K562 (cell line): ENCODE measurements around the gene AP1M1. TPM values are rescaled to one million over a fixed set of nuclear protein-coding genes. Genes with fewer than 3 reads are reported as not detected.

Source experiments
- ATAC-seq: fragments of 200-7000 bp; cut with Tn5 transposase; 3 replicates; pipeline ENCODE4 v1.9.1; 2020; ENCODE audit warnings: moderate library complexity
- BruUV-seq: library from RNA; stranded (reverse); fragments of 400-500 nt; replicated peaks from 2 replicates; lab custom pipeline; 2021; lab: Mats Ljungman, UMichigan
- CTCF ChIA-PET: fragments of 300-600 bp; formaldehyde crosslinking; extraction: SDS; loops from one replicate; lab custom pipeline; 2021; ENCODE audit warnings: low intra/inter-chr PET ratio; lab: Yijun Ruan, JAX
- POLR2A ChIA-PET: fragments of 300-600, 350-650 bp; sonication (Branson Sonifier 250); formaldehyde crosslinking; extraction: SDS; loops from one replicate; lab custom pipeline; 2021; ENCODE audit warnings: antibody characterized with exemption, inconsistent platforms; lab: Yijun Ruan, JAX
- DNase-seq, 4 experiments: peaks; one replicate each; pipeline versions ENCODE4 v3.0.0 to v3.0.0-alpha.2; 2011 to 2018; ENCODE audit warnings: low spot score in 3 of 4, mixed read lengths in 3 of 4; ENCODE audit errors: extremely low read depth in 1 of 4
- FAIRE-seq: peaks from 2 replicates; lab custom pipeline; 2011; peaks lifted over from hg19 to GRCh38; lab: Jason Lieb, UNC
- H2AFZ ChIP-seq: 2 replicates; pipeline ENCODE4 v1.6.0; 2011; ENCODE audit warnings: low read depth, low read length, control low read depth, inconsistent platforms
- H3K27ac ChIP-seq: fragments of 200-600 bp; 3 replicates; pipeline ENCODE4 v1.8.0; 2011; ENCODE audit warnings: low read depth, mild to moderate bottlenecking, control low read depth, inconsistent platforms, low read length, moderate library complexity, mixed read lengths; ENCODE audit errors: extremely low read depth
- H3K27me3 ChIP-seq, 2 experiments: fragments of 300-600 bp in 1 of 2; 2 replicates in 1 of 2; 3 replicates in 1 of 2; pipeline versions ENCODE4 v1.6.0 to v1.8.0; 2011; ENCODE audit warnings: inconsistent platforms in 2 of 2, low read length in 2 of 2, mild to moderate bottlenecking in 1 of 2, mixed read lengths in 1 of 2, moderate library complexity in 1 of 2; ENCODE audit not compliant: control insufficient read depth in 2 of 2, insufficient read depth in 2 of 2
- H3K36me3 ChIP-seq: fragments of 300-600 bp; 3 replicates; pipeline ENCODE4 v1.8.0; 2011; ENCODE audit warnings: mild to moderate bottlenecking, low read length, inconsistent platforms; ENCODE audit not compliant: control insufficient read depth, insufficient read depth
- H3K4me1 ChIP-seq, 2 experiments: fragments of 200-600 bp in 1 of 2; replicated peaks in 1 of 2; 2 replicates in 1 of 2; 3 replicates in 1 of 2; pipeline versions ENCODE4 v1.5.1 to v1.8.0; 2011; ENCODE audit warnings: inconsistent platforms in 2 of 2, low read length in 2 of 2, mild to moderate bottlenecking in 1 of 2, mixed read lengths in 1 of 2, moderate library complexity in 1 of 2; ENCODE audit not compliant: control insufficient read depth in 2 of 2, insufficient read depth in 2 of 2
- H3K4me2 ChIP-seq: 2 replicates; pipeline ENCODE4 v1.6.1; 2011; ENCODE audit warnings: low read length, control low read depth, inconsistent platforms, mixed read lengths; ENCODE audit not compliant: insufficient read depth
- H3K4me3 ChIP-seq: fragments of 200-600 bp; sonication (generic), shearing (Covaris generic); 2 replicates; pipeline ENCODE4 v1.5.1; 2016; ENCODE audit warnings: control low read depth, inconsistent platforms
- H3K79me2 ChIP-seq: fragments of 200-600 bp; 3 replicates; pipeline ENCODE4 v1.8.0; 2011; ENCODE audit warnings: low read length, inconsistent platforms; ENCODE audit not compliant: control insufficient read depth, insufficient read depth
- H3K9ac ChIP-seq, 2 experiments: 2 replicates each; pipeline versions ENCODE4 v1.6.0 to v1.6.1; 2011; ENCODE audit warnings: low read depth in 2 of 2, low read length in 2 of 2, control low read depth in 1 of 2, inconsistent platforms in 1 of 2, mild to moderate bottlenecking in 1 of 2, mixed read lengths in 1 of 2; ENCODE audit not compliant: insufficient read depth in 1 of 2
- H3K9me1 ChIP-seq: one replicate; pipeline ENCODE4 v1.6.0; 2011; ENCODE audit warnings: inconsistent platforms, mild to moderate bottlenecking, low read length, moderate library complexity; ENCODE audit not compliant: control insufficient read depth, insufficient read depth
- H3K9me3 ChIP-seq: replicated peaks from 2 replicates; pipeline ENCODE4 v1.5.1; 2011; ENCODE audit warnings: low read depth, low read length, inconsistent platforms; ENCODE audit not compliant: control insufficient read depth, insufficient read depth
- H4K20me1 ChIP-seq: replicated peaks from 2 replicates; pipeline ENCODE4 v1.6.1; 2011; ENCODE audit warnings: low read length, inconsistent platforms, mixed read lengths; ENCODE audit not compliant: control insufficient read depth, insufficient read depth
- ARNT ChIP-seq, 2 experiments: fragments of 450-650 bp; IDR thresholded peaks; 2 replicates each; pipeline ENCODE4 v1.6.1; 2016; ENCODE audit warnings: mild to moderate bottlenecking in 1 of 2
- ELF4 ChIP-seq: fragments of 450-650 bp; formaldehyde crosslinking; IDR thresholded peaks from 2 replicates; pipeline ENCODE4 v1.4.0; 2022; ENCODE audit warnings: missing genetic modification characterization
- FOXA1 ChIP-seq: fragments of 450-650 bp; IDR thresholded peaks from 2 replicates; pipeline ENCODE4 v1.6.1; 2016; ENCODE audit warnings: mild to moderate bottlenecking, borderline replicate concordance
- KLF10 ChIP-seq: fragments of 250-450 bp; sonication (Bioruptor Pico); IDR thresholded peaks from 2 replicates; pipeline ENCODE4 v1.6.1; 2021; ENCODE audit warnings: matching md5 sums
- MEIS2 ChIP-seq: fragments of 450-650 bp; IDR thresholded peaks from 2 replicates; pipeline ENCODE4 v1.6.1; 2014; ENCODE audit warnings: mild to moderate bottlenecking; ENCODE audit not compliant: partially characterized antibody
- MYBL2 ChIP-seq, 2 experiments: fragments of 450-650 bp in 1 of 2; sonication (generic) in 1 of 2; formaldehyde crosslinking in 1 of 2; IDR thresholded peaks; 2 replicates each; pipeline versions ENCODE4 v1.6.1 to v1.8.1; 2017 to 2022; ENCODE audit warnings: borderline replicate concordance in 1 of 2, inconsistent platforms in 1 of 2, low read depth in 1 of 2, mild to moderate bottlenecking in 1 of 2, missing genetic modification reagents in 1 of 2, moderate library complexity in 1 of 2
- NR0B1 ChIP-seq: fragments of 450-650 bp; IDR thresholded peaks from one replicate; pipeline ENCODE4 v1.6.1; 2018; ENCODE audit warnings: mild to moderate bottlenecking, moderate library complexity; ENCODE audit not compliant: partially characterized antibody
- POLR3A ChIP-seq: IDR thresholded peaks from 2 replicates; pipeline ENCODE4 v1.6.1; 2011; ENCODE audit warnings: borderline replicate concordance, mild to moderate bottlenecking, moderate library complexity; ENCODE audit not compliant: insufficient read length, insufficient read depth; ENCODE audit errors: extremely low read depth
- SFPQ ChIP-seq: fragments of 200-400 bp; formaldehyde crosslinking; IDR thresholded peaks from 2 replicates; pipeline ENCODE4 v1.6.1; 2017; ENCODE audit warnings: mild to moderate bottlenecking, low read depth, low read length, moderate library complexity
- TCF7L2 ChIP-seq: fragments of 150-350 bp; IDR thresholded peaks from 2 replicates; pipeline ENCODE4 v1.6.1; 2016; ENCODE audit warnings: low read depth, mild to moderate bottlenecking, low read length, moderate library complexity
- ZNF146 ChIP-seq: IDR thresholded peaks from one replicate; pipeline ENCODE4 v1.6.1; 2018; ENCODE audit warnings: missing compliant biosample characterization; ENCODE audit not compliant: unreplicated experiment
- ZNF785 ChIP-seq: fragments of 250-450 bp; sonication (Bioruptor Pico); IDR thresholded peaks from 2 replicates; pipeline ENCODE4 v1.4.0; 2020; ENCODE audit warnings: mild to moderate bottlenecking
- WGBS: fragments of 100-300 bp; shearing (Covaris generic); methylation state at CpG from one replicate; pipeline ENCODE4 v1.1.6; 2016; ENCODE audit warnings: low coverage, mixed read lengths; ENCODE audit not compliant: insufficient coverage; ENCODE audit errors: missing lambda C conversion rate; 5-methylcytosine and 5-hydroxymethylcytosine counted together
- in situ Hi-C: fragments of 300-500 bp; cut with MboI; formaldehyde crosslinking; loops from 4 replicates; pipeline ENCODE4 v1.15.0; 2018; ENCODE audit warnings: inconsistent platforms, mixed read lengths
- intact Hi-C: fragments of 100-400 bp; cut with micrococcal nuclease; formaldehyde crosslinking; loops from 2 replicates; pipeline ENCODE4 v1.14.2; 2022
- polyA plus RNA-seq, 8 experiments: library from polyadenylated mRNA; depleted of rRNA in 4 of 8; stranded (reverse) in 5 of 8; unstranded in 3 of 8; fragments of >200 nt; fragmentation: Nextera tagmentation in 2 of 8; fragmentation: Illumina TruSeq in 1 of 8; extraction: Ambion mirVana in 2 of 8; extraction: Trizol in 1 of 8; gene quantifications; 2 replicates each; pipeline versions ENCODE4 v1.2.1 to v1.2.3, GENCODE V29; 2011 to 2014; ENCODE audit warnings: inconsistent platforms in 1 of 8, missing spikeins in 1 of 8
- total RNA-seq, 7 experiments: library from RNA; depleted of rRNA in 6 of 7; stranded (reverse); fragments of >200 nt in 6 of 7; fragmentation: Illumina TruSeq in 2 of 7; extraction: Trizol in 2 of 7; gene quantifications; 2 replicates each; pipeline versions ENCODE4 v1.2.1 to v1.2.3, GENCODE V29; 2011 to 2021; ENCODE audit warnings: low replicate concordance in 1 of 7

Gene AP1M1
- total and polyA plus RNA-seq, 9 of the 15 experiments (the other 6 are each of a cell fraction or from before 2014, with no cell fraction given): 0.87 to 56.2 (median 29.1) TPM

DNA sequence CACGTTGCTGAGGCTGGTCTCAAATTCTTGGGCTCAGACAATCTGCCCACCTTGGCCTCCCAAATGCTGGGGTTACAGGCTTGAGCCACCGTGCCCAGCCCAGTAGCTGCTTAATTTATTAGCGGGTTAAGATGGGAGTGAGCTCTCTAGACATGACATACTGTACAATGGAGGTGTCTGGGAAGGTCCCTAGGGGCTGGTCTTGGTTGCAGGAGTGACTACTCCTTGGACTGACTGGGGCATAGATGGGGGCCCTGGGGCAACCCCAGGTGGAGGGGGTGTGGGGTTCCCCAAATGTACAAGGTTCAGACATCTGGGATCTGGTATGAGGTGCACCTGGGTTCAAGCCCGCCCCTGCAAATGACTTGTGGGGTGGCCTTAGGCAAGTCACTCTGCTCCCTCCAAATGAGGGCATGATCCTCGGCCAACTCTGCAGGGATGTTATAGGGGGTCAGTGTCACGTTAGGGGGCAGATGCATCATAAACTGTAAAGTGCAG is 37.2 kb upstream of the AP1M1 start:
- DNase-seq (no peak), ATAC-seq (no peak)
- no peak overlapping the region for H3K9ac ChIP-seq
- 13% methylated on average over 6 of the region's 6 CpGs for WGBS
- CTCF ChIA-PET: no interaction called here
- no peak overlapping the region for H3K27ac ChIP-seq
- no TSS peak for BruUV-seq
- H3K9me3 ChIP-seq: no peaks in the 10 kb centered on the region
- no peaks in the 10 kb centered on the region; a peak in 2 of 5 replicates for H3K4me1 ChIP-seq
- H3K36me3 ChIP-seq: no peaks in the 10 kb centered on the region
- intact Hi-C loops: no loop called here
- TF ChIP-seq POLR3A (no peak), NR0B1 (no peak), MYBL2 (IDR thresholded peaks at IDR 0.05; ENCODE audit: low read depth) (no peak), MYBL2 (CRISPR knock-in tag; IDR thresholded peaks at IDR 0.05; ENCODE audit: borderline replicate concordance) (no peak), ELF4 (no peak), ZNF785 (CRISPR knock-in tag) (no peak), MEIS2 (no peak), ARNT (IDR thresholded peaks at IDR 0.05) (no peak), FOXA1 (no peak), TCF7L2 (no peak), SFPQ (no peak), KLF10 (CRISPR knock-in tag) (no peak), ZNF146 (CRISPR knock-in tag) (no peak)
- TF ChIP-seq, all 486 proteins: peak for 0
- peaks cover 0 to 4% of the 10 kb centered on the region in 2 experiments; a peak in 1 of 5 replicates for H3K27me3 ChIP-seq
- FAIRE-seq: no peak
- in situ Hi-C loops: no loop called here
- no peak overlapping the region for H3K4me3 ChIP-seq
- POLR2A ChIA-PET: interaction anchor here (1.1 to 1.2 kb wide), 2 partner anchors 83 to 98 kb away, joined by 3 to 5 read pairs; no protein-coding TSS in a partner anchor
- no peak overlapping the region for H2AFZ ChIP-seq
- no peaks in the 10 kb centered on the region for H4K20me1 ChIP-seq
- H3K4me2 ChIP-seq: no peak overlapping the region
- no peaks in the 10 kb centered on the region for H3K79me2 ChIP-seq
- H3K9me1 ChIP-seq: no peaks in the 10 kb centered on the region
